ENCODE results near the gene GPC6.

- TF ChIP-seq REST (IDR thresholded peaks at IDR 0.05; ENCODE audit: low read depth, low read length), result no peak
- TF ChIP-seq EP300 (IDR thresholded peaks at IDR 0.05; ENCODE audit: borderline replicate concordance in 1 of 2, low read depth in 1 of 2, low read length in 1 of 2), result no peak
- TF ChIP-seq CTCF (IDR thresholded peaks at IDR 0.05), result no peak
- TF ChIP-seq CHD2 (IDR thresholded peaks at IDR 0.05; ENCODE audit: low read length, partially characterized antibody), result no peak
- TF ChIP-seq TEAD4 (IDR thresholded peaks at IDR 0.05; ENCODE audit: borderline replicate concordance, insufficient read depth), result no peak
- TF ChIP-seq MAX (IDR thresholded peaks at IDR 0.05; ENCODE audit: low read depth), result no peak
- TF ChIP-seq MXI1 (IDR thresholded peaks at IDR 0.05; ENCODE audit: low read depth, low read length), result no peak
- no peak for TF ChIP-seq USF2 (IDR thresholded peaks at IDR 0.05; ENCODE audit: borderline replicate concordance, low read depth, low read length)
- TF ChIP-seq TCF12 (IDR thresholded peaks at IDR 0.05), result no peak
- TF ChIP-seq FOSL2 (IDR thresholded peaks at IDR 0.05; ENCODE audit: borderline replicate concordance, low read depth), result no peak
- no peak for TF ChIP-seq IRF3 (IDR thresholded peaks at IDR 0.05; ENCODE audit: low read depth, low read length)
- no peak for TF ChIP-seq POLR2AphosphoS5 (IDR thresholded peaks at IDR 0.05; ENCODE audit: low read depth, low read length)
Observed at GRCh38 chr13:94259984-94260383, 1033.4 kb downstream of the GPC6 start.
